Stimulated activated naive CD8-positive, alpha-beta T cell treated with anti-CD3 and anti-CD28 coated beads, Interleukin-15, amount 100 ng/mL, for 72 hours (primary cell): ENCODE measurements around the gene FBXO48.
"Not testable (repeated sequence)": the region's sequence is repeated elsewhere in the genome, so short reads cannot be mapped to it uniquely, and the experiment has no call there.

Experiments
- ATAC-seq: fragments of 150-1000 bp; cut with Tn5 transposase; 2 replicates; pipeline ENCODE4 v1.10.0; 2021; ENCODE audit warnings: mild to moderate bottlenecking, moderate library complexity
- DNase-seq, 2 donors: peaks; one replicate each; pipeline ENCODE4 v3.0.0; 2021 to 2022
- H3K27ac Mint-ChIP-seq, 2 donors: one replicate each; pipeline ENCODE4 v1.8.0; 2022; ENCODE audit warnings: mild to moderate bottlenecking in 2 of 2, mixed read lengths in 2 of 2, moderate library complexity in 2 of 2
- H3K27me3 Mint-ChIP-seq: one replicate; pipeline ENCODE4 v1.8.0; 2022; ENCODE audit warnings: mixed read lengths
- H3K4me1 Mint-ChIP-seq: one replicate; pipeline ENCODE4 v1.8.0; 2022; ENCODE audit warnings: mild to moderate bottlenecking, mixed read lengths
- H3K4me3 Mint-ChIP-seq, 2 donors: one replicate each; pipeline ENCODE4 v1.8.0; 2022; ENCODE audit warnings: mild to moderate bottlenecking in 2 of 2, mixed read lengths in 2 of 2, moderate library complexity in 1 of 2
- H3K9me3 Mint-ChIP-seq, 2 donors: one replicate each; pipeline ENCODE4 v1.8.0; 2022; ENCODE audit warnings: mixed read lengths in 2 of 2

The FBXO48 gene, protein sequence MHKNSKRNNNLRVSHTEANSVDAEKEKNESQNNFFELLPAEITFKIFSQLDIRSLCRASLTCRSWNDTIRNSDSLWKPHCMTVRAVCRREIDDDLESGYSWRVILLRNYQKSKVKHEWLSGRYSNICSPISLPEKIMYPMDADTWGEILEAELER

DNA sequence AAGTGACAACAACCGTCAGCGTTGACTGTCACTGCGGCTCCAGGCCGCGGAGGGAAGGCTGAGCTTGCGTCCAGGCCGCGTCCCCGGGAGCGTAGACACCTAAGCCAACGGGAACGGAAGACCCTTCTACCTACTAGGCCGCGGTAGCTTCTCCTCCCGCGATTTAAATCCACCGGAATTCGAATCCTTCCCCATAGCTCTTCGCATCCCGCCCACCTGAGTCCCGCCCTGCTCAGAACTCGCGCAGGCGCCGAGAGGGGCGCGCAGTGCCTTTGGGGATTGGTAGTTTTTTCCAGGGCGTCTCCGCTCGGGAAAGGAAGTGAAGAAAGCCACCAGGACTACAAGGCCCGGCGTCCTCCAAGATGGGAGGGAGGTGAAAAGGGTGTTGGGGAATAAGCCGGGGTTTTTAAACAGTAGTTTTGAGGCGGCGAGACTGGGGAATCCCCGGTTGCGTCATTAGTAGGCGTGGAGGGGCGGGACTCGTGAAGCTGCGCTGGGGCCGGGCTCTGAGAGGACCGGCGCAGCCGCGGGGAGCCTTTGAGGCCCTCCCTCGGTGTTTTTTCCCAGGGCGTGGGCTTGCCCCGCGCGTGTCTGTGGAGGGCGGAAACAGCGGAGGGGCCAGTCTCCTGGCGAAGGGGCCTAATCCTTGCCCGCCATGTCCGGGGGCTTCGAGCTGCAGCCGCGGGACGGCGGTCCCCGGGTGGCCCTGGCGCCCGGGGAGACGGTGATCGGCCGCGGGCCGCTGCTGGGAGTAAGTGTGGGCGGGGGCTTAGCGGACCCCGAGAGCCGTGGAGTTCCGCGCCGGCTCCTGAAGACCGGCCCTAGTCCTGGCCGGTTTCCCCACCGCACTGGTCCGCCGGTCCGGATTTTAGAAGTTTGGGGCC is at the start of gene FBXO48, which contains the start of gene APLF:
FBXO48 (minus strand) TSS at position 218 of the 884 bp plus-strand sequence. CDS start 2,149 bp downstream, outside the sequence.
APLF (plus strand) TSS at position 509 of the 884 bp plus-strand sequence; CDS start at position 656, 147 bp downstream.
- Mint-ChIP-seq H3K27ac (peak within 1 kb of the TSS; percentile 98 to 99), H3K9me3 (no peaks in the 10 kb centered on the region), H3K4me3 (peak within 1 kb of the TSS; percentile 98 to 100), H3K27me3 (no peaks in the 10 kb centered on the region), H3K4me1 (peaks cover 52% of the 10 kb centered on the region)
- ATAC-seq = peak; percentile 95
- peak; percentile 96 to 99 for DNase-seq

DNA sequence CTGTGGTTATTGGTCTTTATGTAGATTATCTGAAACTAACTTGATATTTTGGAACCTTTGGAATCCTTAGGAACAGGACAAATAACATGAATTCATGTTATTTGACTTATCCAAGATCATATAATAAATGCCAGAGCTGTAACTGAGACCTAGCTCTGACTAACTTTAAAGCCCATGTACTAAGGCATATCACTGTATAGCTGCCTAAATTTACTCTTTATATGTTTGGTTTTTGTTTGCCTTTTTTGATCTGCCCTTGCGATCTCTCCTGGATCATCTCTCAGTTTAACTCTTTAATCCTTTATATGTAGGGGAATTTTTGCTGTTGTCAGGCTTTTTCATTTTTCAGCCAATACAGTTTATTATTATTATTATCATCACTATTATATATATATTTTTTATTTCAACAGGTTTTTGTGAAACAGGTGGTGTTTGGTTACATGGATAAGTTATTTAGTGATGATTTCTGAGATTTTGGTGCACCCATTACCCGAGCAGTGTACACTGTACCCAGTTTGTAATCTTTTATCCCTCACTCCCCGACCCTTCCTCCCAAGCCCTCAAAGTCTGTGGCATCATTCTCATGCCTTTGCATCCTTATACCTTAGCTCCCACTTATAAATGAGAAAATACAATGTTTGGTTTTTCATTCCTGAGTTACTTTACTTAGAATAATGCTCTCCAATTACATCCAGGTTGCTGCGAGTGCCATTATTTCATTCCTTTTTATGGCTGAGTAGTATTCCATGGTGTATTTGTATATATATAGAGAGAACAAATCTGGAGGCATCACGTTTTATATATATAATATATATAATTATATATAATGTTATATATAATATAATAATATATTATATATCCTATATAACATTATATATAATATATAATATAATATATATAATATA is 49.2 kb upstream of the FBXO48 start:
- Mint-ChIP-seq H3K9me3 (peaks cover 0 to 9% of the 10 kb centered on the region in 2 donors), H3K4me3 (no peak overlapping the region), H3K4me1 (peaks cover 7% of the 10 kb centered on the region), H3K27ac (no peak overlapping the region), H3K27me3 (no peaks in the 10 kb centered on the region)
- ATAC-seq (peak; percentile 58), DNase-seq (no peak)

DNA sequence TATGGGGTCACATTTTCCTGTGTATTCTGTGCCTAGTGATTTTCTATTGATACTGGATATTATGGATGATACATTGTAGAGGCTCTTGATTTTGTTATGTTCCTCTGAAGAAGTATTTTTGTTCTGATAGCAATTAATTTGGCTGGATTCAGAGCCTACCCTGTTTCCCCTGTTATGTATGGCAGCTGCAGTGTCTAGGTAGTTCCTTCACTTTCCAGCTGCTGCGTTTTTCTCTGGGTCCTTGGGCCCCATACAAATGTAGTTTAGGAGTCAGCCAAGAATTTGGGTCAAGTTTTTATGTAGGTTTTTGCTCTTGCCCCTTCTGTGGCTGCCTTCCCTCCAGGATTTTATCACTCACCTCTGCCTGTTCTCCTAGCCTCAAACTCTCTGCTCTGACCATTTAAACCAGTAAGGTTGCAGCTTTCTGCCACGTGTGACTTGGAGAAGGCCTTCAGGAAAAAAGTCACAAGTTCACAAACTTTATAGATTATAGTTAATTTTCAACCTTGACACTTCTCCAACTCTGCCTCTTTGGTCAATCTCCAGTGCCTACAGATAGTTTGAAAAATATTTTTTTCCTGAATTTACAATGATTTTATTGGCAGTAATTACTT is 47.3 kb upstream of the FBXO48 start:
- Mint-ChIP-seq H3K27ac (peak overlapping the region in 1 of 2 donors; percentile 50), H3K4me3 (no peak overlapping the region), H3K27me3 (no peaks in the 10 kb centered on the region), H3K4me1 (no peaks in the 10 kb centered on the region), H3K9me3 (peaks cover 0 to 9% of the 10 kb centered on the region in 2 donors)
- DNase-seq (no peak), ATAC-seq (no peak)

DNA sequence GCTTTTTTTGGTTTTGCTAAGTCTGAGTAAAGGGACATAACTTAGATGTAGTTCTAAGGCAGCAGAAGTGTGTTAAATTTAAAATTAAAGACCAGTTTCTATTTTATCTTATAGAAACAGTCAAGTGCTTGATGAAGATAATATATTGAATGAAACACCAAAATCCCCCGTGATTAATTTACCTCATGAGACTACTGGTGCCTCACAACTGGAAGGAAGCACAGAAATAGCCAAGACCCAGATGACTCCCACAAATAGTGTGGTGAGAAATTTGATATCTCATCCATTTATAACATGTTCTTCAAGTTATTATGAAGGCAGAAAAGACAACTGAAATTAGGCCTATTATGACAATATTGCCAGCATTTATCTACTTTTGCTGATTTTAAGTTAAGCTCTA is 45.9 kb upstream of the FBXO48 start:
- Mint-ChIP-seq H3K9me3 (peaks cover 0 to 9% of the 10 kb centered on the region in 2 donors), H3K27ac (no peak overlapping the region), H3K4me1 (no peaks in the 10 kb centered on the region), H3K27me3 (no peaks in the 10 kb centered on the region), H3K4me3 (no peak overlapping the region)
- ATAC-seq = no peak
- no peak for DNase-seq

DNA sequence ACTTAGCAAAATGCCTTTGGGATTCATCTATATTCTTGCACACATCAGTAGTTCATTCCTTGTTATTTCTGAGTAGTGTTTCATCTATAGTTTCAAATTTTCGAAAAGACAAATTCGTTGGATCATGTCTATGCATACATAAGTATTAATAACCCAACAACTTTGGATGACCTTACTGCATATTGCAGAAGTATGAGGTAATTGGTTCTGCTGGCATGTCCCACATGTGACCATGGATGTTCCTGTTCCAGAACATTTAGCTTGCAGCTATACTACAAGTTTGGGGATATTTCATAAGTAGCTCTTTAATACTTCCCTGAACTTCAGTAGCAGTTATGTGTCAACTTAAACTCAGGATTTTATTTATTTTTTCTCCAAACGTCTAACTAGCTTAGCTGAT is 45.2 kb upstream of the FBXO48 start:
- no peak for DNase-seq
- no peaks in the 10 kb centered on the region for H3K4me1 Mint-ChIP-seq
- no peak overlapping the region for H3K27ac Mint-ChIP-seq
- peaks cover 0 to 9% of the 10 kb centered on the region in 2 donors for H3K9me3 Mint-ChIP-seq
- no peak overlapping the region for H3K4me3 Mint-ChIP-seq
- no peaks in the 10 kb centered on the region for H3K27me3 Mint-ChIP-seq
- ATAC-seq = no peak

DNA sequence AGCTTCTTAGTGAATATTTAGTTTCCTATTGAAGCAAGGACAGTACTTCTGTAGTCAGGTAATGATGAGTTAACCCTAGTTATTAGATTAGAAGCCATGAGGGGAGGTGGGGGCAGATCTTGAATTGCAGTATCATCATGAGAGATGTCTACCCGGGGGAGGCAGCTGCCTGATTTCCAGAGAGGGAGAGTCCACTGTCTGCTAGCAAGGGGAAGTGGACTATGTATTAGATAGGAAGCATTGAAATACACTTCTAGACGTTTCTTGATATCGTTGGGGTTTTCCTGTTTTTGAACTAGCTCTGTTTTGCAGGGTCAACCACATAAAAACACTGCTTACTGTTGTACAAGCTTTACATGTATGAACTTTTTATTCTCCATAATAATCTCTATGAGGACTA is 39.1 kb upstream of the FBXO48 start:
- Mint-ChIP-seq H3K9me3 (no peaks in the 10 kb centered on the region), H3K4me1 (peaks cover 15% of the 10 kb centered on the region), H3K4me3 (no peak overlapping the region), H3K27ac (no peak overlapping the region), H3K27me3 (no peaks in the 10 kb centered on the region)
- DNase-seq (no peak), ATAC-seq (no peak)

DNA sequence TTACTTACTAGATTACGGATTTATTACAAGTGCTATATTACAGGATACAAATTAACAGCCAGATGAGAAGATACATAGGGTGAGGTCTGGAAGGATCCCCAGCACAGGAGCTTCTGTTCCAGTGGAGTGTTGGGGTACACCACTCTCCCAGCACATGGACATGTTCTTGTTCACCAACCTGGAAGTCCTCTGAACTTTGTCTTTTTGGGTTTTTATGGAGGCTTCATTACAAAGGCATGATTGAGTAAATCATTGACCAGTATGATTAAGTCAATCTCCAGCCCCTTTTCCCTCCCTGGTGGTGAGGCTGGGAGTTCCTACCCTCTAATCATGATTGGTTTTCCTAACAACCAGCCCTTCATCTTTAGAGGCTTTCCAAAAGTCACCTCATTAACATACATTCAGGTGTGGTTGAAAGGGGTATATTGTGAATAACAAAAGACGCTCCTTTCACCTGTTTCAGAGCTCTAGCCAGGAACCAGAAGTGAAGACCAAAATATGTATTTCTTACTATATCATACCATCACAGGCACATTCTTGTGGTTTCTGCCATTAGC is 38.6 kb upstream of the FBXO48 start:
- Mint-ChIP-seq H3K27me3 (no peaks in the 10 kb centered on the region), H3K4me1 (peaks cover 15% of the 10 kb centered on the region), H3K27ac (no peak overlapping the region), H3K4me3 (no peak overlapping the region), H3K9me3 (no peaks in the 10 kb centered on the region)
- no peak for DNase-seq
- no peak for ATAC-seq

DNA sequence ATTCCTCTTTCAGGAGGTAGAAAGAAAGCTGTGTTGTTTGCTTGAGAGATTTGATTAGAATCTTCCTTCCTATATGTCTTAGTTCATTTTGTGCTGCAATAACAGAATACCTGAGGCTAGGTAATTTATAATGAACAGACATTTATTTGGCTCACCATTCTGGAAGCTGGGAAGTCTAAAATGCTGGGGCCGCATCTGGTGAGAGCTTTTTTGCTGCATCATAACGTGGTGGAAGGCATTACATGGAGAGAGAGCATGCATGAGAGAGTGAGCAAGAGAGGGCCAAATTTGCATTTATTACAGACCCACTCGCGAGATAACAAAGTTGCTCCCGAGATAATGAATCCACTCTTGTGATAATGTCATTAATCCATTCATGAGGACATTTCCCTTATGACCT is 34.7 kb upstream of the FBXO48 start:
- peaks cover 6% of the 10 kb centered on the region in 2 donors for H3K9me3 Mint-ChIP-seq
- ATAC-seq (no peak), DNase-seq (no peak)
- no peak overlapping the region for H3K4me3 Mint-ChIP-seq
- H3K4me1 Mint-ChIP-seq = peaks cover 15% of the 10 kb centered on the region
- no peak overlapping the region for H3K27ac Mint-ChIP-seq
- no peaks in the 10 kb centered on the region for H3K27me3 Mint-ChIP-seq

DNA sequence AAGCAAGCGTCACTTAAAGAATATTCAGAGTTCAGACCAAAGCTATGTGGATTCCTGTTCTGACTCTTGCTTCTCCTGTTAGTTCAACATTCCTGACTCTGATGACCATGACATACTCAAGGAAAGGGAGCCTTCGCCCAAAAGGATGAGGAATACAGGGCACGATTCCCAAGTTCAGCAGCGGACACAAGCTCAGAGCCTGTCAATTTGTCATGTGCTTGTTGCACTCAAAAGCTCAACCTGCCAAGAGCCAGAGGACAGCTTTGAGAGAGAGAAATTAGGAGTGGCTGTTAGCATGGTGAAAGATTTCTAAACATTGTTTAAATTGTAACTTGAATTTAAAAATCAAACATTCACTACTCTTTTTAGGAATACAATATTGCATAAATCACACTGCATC is 33.6 kb upstream of the FBXO48 start:
- no peaks in the 10 kb centered on the region for H3K27me3 Mint-ChIP-seq
- peaks cover 4% of the 10 kb centered on the region for H3K4me1 Mint-ChIP-seq
- no peak overlapping the region for H3K4me3 Mint-ChIP-seq
- ATAC-seq (no peak), DNase-seq (no peak)
- no peak overlapping the region for H3K27ac Mint-ChIP-seq
- peaks cover 11 to 14% of the 10 kb centered on the region in 2 donors for H3K9me3 Mint-ChIP-seq

DNA sequence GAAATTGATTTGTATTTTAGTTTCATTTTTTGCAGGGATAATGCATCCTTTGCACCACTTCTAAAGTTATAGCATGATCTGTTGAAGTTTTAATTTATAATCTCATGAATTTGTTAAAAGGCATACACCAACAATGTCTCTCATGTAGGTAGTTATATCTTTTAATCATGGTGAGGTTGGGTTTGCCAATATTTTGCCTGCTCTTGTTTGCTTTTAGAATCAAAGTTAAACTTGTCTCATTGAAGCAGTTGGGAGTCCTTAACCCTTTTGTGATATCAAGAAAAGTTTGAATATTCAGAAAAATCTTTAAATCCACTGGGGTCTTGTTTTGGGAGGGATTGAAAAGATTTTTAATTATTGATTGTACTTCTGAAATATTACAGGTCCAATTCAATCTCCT is 32.0 kb upstream of the FBXO48 start:
- ATAC-seq = no peak
- Mint-ChIP-seq H3K4me1 (no peaks in the 10 kb centered on the region), H3K4me3 (no peak overlapping the region), H3K27me3 (no peaks in the 10 kb centered on the region), H3K27ac (no peak overlapping the region), H3K9me3 (peaks cover 11 to 29% of the 10 kb centered on the region in 2 donors)
- DNase-seq = no peak

DNA sequence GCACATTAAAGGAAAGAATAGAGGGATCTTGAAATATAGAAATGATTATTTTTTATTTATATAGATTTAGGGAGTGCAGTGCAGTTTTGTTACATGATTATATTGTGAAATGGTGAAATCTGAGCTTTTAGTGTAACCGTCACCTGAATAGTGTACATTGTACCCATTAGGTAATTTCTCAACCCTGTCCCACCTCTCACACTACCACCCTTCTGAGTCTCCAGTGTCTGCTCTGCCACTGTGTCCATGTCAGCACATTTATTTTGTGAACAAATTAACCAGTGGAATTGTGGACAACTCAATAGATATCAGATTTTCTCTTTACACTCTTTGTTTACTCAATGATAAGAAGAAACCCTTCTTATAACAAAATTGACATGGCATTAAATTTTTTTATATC is 24.5 kb upstream of the FBXO48 start:
- Mint-ChIP-seq H3K4me1 (no peaks in the 10 kb centered on the region), H3K9me3 (peaks cover 3 to 24% of the 10 kb centered on the region in 2 donors), H3K27ac (no peak overlapping the region), H3K27me3 (no peaks in the 10 kb centered on the region), H3K4me3 (no peak overlapping the region)
- no peak for ATAC-seq
- no peak for DNase-seq

DNA sequence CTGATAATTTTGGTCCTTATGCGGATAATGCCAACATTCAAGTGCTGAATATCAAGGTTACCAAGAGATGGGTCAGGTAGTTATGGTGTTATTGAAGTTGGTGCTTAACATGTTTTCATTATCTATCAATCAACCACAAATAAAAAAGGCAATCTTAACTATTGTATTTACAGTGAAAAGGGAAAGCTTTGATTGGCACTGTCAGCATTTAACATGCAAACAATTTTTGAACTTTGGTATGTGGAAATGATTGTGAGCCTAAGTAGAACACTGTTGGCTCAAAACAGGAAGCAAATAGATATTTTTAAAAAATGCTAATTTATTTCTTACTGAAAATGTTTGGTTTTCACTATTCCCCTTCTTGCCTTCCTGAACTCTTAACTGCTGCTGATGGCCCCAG is 22.2 kb upstream of the FBXO48 start:
- Mint-ChIP-seq H3K4me1 (no peaks in the 10 kb centered on the region), H3K9me3 (peaks cover 0 to 4% of the 10 kb centered on the region in 2 donors), H3K4me3 (no peak overlapping the region), H3K27ac (no peak overlapping the region), H3K27me3 (no peaks in the 10 kb centered on the region)
- DNase-seq (no peak), ATAC-seq (no peak)

DNA sequence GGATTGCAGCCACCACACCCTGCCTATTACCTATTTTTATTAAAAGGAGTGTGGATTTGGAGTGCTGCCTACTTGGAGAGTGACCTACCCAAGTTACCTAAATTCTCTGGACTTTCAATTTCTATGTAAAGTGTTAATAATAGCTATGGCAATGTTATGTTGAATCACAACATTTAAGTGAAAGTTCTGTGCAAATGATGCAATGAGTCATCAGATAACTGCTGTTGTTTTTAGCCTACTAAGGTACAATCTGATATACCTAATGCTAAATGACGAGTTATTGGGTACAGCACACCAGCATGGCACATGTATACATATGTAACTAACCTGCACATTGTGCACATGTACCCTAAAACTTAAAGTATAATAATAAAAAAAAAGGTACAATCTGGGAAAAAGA is 21.5 kb upstream of the FBXO48 start:
- not testable (repeated sequence) for ATAC-seq, H3K27ac Mint-ChIP-seq, H3K9me3 Mint-ChIP-seq, DNase-seq, H3K4me3 Mint-ChIP-seq, H3K27me3 Mint-ChIP-seq, H3K4me1 Mint-ChIP-seq

DNA sequence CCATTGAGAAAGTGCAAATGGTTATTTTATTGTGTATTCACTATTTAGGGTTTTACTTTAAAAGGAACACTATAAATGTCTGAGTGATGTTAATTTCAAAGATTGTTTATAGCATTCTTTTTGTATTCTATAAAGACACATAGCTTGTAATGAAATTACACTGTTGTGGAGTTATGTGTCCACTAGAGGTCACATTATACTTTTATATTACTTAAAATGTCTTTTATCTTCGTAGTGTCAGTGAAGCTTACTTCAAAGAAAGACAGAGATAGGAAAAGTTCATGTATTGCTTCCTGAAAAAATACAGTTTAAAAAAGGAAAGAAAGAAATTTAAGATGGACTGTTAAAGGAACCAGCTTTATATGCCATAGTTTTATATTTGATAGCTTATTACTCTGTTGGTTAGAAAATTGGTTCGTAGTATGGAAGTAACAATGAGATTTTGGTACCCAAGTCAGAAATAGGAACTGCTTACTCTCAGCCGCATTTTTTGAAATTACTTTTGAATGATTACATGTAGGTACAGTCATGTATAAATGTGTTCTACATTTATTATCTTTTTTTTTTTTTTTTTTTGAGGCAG is 20.8 kb upstream of the FBXO48 start:
- Mint-ChIP-seq H3K27me3 (no peaks in the 10 kb centered on the region), H3K4me1 (no peaks in the 10 kb centered on the region), H3K9me3 (no peaks in the 10 kb centered on the region), H3K4me3 (no peak overlapping the region), H3K27ac (no peak overlapping the region)
- ATAC-seq (no peak), DNase-seq (no peak)

DNA sequence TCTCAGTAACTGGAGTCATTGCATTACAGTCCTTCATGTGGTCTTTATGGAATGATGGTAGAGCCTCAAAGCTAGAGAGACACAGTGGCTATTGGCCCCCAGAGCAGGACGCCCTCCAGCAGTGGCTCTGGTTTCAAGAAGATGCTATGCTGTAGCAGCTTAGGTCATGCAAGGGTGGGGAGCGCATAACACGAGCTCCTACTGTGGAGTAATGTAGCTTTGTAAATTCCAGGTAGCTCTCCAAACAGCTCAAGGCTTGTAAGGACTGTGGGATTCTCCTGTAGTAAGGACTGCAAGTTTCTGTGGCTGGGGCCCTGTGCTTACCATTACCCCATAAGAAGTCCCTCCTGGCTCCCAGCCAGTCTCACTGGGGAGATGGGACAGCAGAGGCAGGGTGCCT is 15.9 kb upstream of the FBXO48 start:
- Mint-ChIP-seq H3K4me3 (no peak overlapping the region), H3K4me1 (peaks cover 13% of the 10 kb centered on the region), H3K9me3 (no peaks in the 10 kb centered on the region), H3K27me3 (no peaks in the 10 kb centered on the region), H3K27ac (no peak overlapping the region)
- ATAC-seq = no peak
- DNase-seq = no peak
